H1 (cell line): Measurements from ENCODE around the gene CNRIP1.

Experiments used
- CBX5 ChIP-seq: fragments of 300-800, 300-1000 bp; sonication (generic); IDR thresholded peaks from 2 replicates; pipeline ENCODE4 v1.7.1; 2016; ENCODE audit warnings: antibody characterized with exemption, low read length, low read depth
- CTCF ChIP-seq, 3 experiments: IDR thresholded peaks; 1 replicate in 2 of 3; 2 replicates in 1 of 3; pipeline versions ENCODE4 v1.5.1 to v1.6.1; 2011; ENCODE audit warnings: low read length in 3 of 3, mild to moderate bottlenecking in 3 of 3, inconsistent platforms in 2 of 3, low read depth in 1 of 3, moderate library complexity in 1 of 3; ENCODE audit not compliant: insufficient read depth in 1 of 3; ENCODE audit errors: control extremely low read depth in 1 of 3
- EGR1 ChIP-seq: IDR thresholded peaks from 2 replicates; pipeline ENCODE4 v1.6.1; 2011; ENCODE audit warnings: low read depth, low read length, borderline replicate concordance
- EP300 ChIP-seq, 2 experiments: IDR thresholded peaks; 1 replicate in 1 of 2; 2 replicates in 1 of 2; pipeline ENCODE4 v1.6.1; 2011 to 2012; ENCODE audit warnings: low read depth in 2 of 2, low read length in 2 of 2, mild to moderate bottlenecking in 2 of 2, borderline replicate concordance in 1 of 2, inconsistent platforms in 1 of 2, moderate library complexity in 1 of 2
- EZH2 ChIP-seq: fragments of 200-600 bp; sonication (generic); IDR thresholded peaks from 2 replicates; pipeline ENCODE4 v1.7.1; 2012; ENCODE audit warnings: low read depth, mild to moderate bottlenecking, moderate library complexity, low read length, inconsistent platforms; ENCODE audit not compliant: severe bottlenecking
- MAX ChIP-seq: IDR thresholded peaks from 2 replicates; pipeline ENCODE4 v1.6.1; 2012; ENCODE audit warnings: inconsistent platforms
- POLR2A ChIP-seq, 2 experiments: IDR thresholded peaks; 1 replicate in 1 of 2; 2 replicates in 1 of 2; pipeline ENCODE4 v1.6.1; 2011; ENCODE audit warnings: low read depth in 2 of 2, low read length in 2 of 2, mild to moderate bottlenecking in 2 of 2; ENCODE audit errors: control extremely low read depth in 1 of 2
- RAD21 ChIP-seq, 2 experiments: IDR thresholded peaks in 1 of 2; conservative IDR thresholded peaks in 1 of 2; 2 replicates each; pipeline ENCODE4 v1.6.1; 2011; ENCODE audit warnings: low read depth in 2 of 2, low read length in 2 of 2, improper control_type of control experiment in 1 of 2, inconsistent platforms in 1 of 2, mild to moderate bottlenecking in 1 of 2, moderate library complexity in 1 of 2
- SIX5 ChIP-seq: IDR thresholded peaks from 2 replicates; pipeline ENCODE4 v1.6.1; 2011; ENCODE audit warnings: mild to moderate bottlenecking, low read depth, low read length
- SP1 ChIP-seq: IDR thresholded peaks from 2 replicates; pipeline ENCODE4 v1.6.1; 2011; ENCODE audit warnings: low read depth, low read length
- TAF1 ChIP-seq: IDR thresholded peaks from 2 replicates; pipeline ENCODE4 v1.6.1; 2011; ENCODE audit warnings: mild to moderate bottlenecking, low read depth, low read length

- TF ChIP-seq TAF1 (no peak), EP300 (IDR thresholded peaks at IDR 0.05; ENCODE audit: borderline replicate concordance in 1 of 2, low read depth in 2 of 2, low read length in 2 of 2) (no peak), POLR2A (IDR thresholded peaks at IDR 0.05; ENCODE audit: control extremely low read depth in 1 of 2, low read depth in 2 of 2, low read length in 2 of 2) (no peak), SP1 (no peak), CBX5 (no peak), EZH2 (no peak), CTCF (IDR thresholded peaks at IDR 0.05; ENCODE audit: control extremely low read depth in 1 of 3, insufficient read depth in 1 of 3, low read depth in 1 of 3, low read length in 3 of 3) (no peak), EGR1 (no peak), SIX5 (no peak), RAD21 (IDR thresholded peaks at IDR 0.05 in 1 of 2, conservative IDR thresholded peaks at IDR 0.05 in 1 of 2; ENCODE audit: low read depth in 2 of 2, low read length in 2 of 2) (no peak), MAX (no peak)
These were observed 73.4 kb downstream of the CNRIP1 start for GRCh38 chr2:68246396-68246795.
